ENCODE data around the gene CNNM2.

Gene CNNM2

GRCh38 chr10:103045961-103046360, 127.9 kb downstream of the CNNM2 start:
- no peaks in the 10 kb centered on the region for H3F3A ChIP-seq (ENCODE audit: low read depth)
- no peaks in the 10 kb centered on the region for H3K9me3 ChIP-seq (ENCODE audit: insufficient read depth, low read depth, low read length)
- H3K9me2 ChIP-seq (replicated peaks; ENCODE audit: low read depth, low read length): no peaks in the 10 kb centered on the region
- H4K20me1 ChIP-seq (ENCODE audit: insufficient read depth, low read length, poor library complexity, severe bottlenecking): no peaks in the 10 kb centered on the region
- H2AFZ ChIP-seq (ENCODE audit: low read length): no peak overlapping the region
- no peak overlapping the region for H3K4me3 ChIP-seq (ENCODE audit: low read length, poor library complexity, severe bottlenecking)
- no peaks in the 10 kb centered on the region for H3K36me3 ChIP-seq (ENCODE audit: insufficient read depth, low read length)
- H3K4me1 ChIP-seq (ENCODE audit: insufficient read depth, low read length, poor library complexity, severe bottlenecking): no peaks in the 10 kb centered on the region
- H3K9ac ChIP-seq (ENCODE audit: low read depth, low read length, poor library complexity, severe bottlenecking): no peak overlapping the region
- H3K4me2 ChIP-seq (ENCODE audit: low read depth, low read length, poor library complexity, severe bottlenecking): no peak overlapping the region
- no peaks in the 10 kb centered on the region for H3K79me2 ChIP-seq (ENCODE audit: insufficient read depth, low read length)
- no peak for TF ChIP-seq EZH2phosphoT487 (IDR thresholded peaks at IDR 0.05; ENCODE audit: borderline replicate concordance)
- no peak for TF ChIP-seq CTCF (conservative IDR thresholded peaks at IDR 0.05; ENCODE audit: low read length)
- no peaks in the 10 kb centered on the region for H3K27me3 ChIP-seq (ENCODE audit: insufficient read depth, low read length, poor library complexity, severe bottlenecking)

GRCh38 chr10:103047381-103047780, 129.3 kb downstream of the CNNM2 start:
- TF ChIP-seq CTCF (conservative IDR thresholded peaks at IDR 0.05; ENCODE audit: low read length) (no peak), EZH2phosphoT487 (IDR thresholded peaks at IDR 0.05; ENCODE audit: borderline replicate concordance) (no peak)
- Histone ChIP-seq H3K4me3 (ENCODE audit: low read length, poor library complexity, severe bottlenecking) (no peak overlapping the region), H3K4me2 (ENCODE audit: low read depth, low read length, poor library complexity, severe bottlenecking) (no peak overlapping the region), H4K20me1 (ENCODE audit: insufficient read depth, low read length, poor library complexity, severe bottlenecking) (no peaks in the 10 kb centered on the region), H3K9me2 (replicated peaks; ENCODE audit: low read depth, low read length) (no peaks in the 10 kb centered on the region), H3K36me3 (ENCODE audit: insufficient read depth, low read length) (no peaks in the 10 kb centered on the region), H3K4me1 (ENCODE audit: insufficient read depth, low read length, poor library complexity, severe bottlenecking) (no peaks in the 10 kb centered on the region), H3K9ac (ENCODE audit: low read depth, low read length, poor library complexity, severe bottlenecking) (no peak overlapping the region), H3K9me3 (ENCODE audit: insufficient read depth, low read depth, low read length) (no peaks in the 10 kb centered on the region), H3F3A (ENCODE audit: low read depth) (no peaks in the 10 kb centered on the region), H3K79me2 (ENCODE audit: insufficient read depth, low read length) (no peaks in the 10 kb centered on the region), H2AFZ (ENCODE audit: low read length) (no peak overlapping the region), H3K27me3 (ENCODE audit: insufficient read depth, low read length, poor library complexity, severe bottlenecking) (no peaks in the 10 kb centered on the region)

GRCh38 chr10:103049237-103049636, 131.1 kb downstream of the CNNM2 start:
- no peaks in the 10 kb centered on the region for H4K20me1 ChIP-seq (ENCODE audit: insufficient read depth, low read length, poor library complexity, severe bottlenecking)
- H3K79me2 ChIP-seq (ENCODE audit: insufficient read depth, low read length): no peaks in the 10 kb centered on the region
- no peaks in the 10 kb centered on the region for H3K36me3 ChIP-seq (ENCODE audit: insufficient read depth, low read length)
- no peak overlapping the region for H3K4me3 ChIP-seq (ENCODE audit: low read length, poor library complexity, severe bottlenecking)
- TF ChIP-seq EZH2phosphoT487 (IDR thresholded peaks at IDR 0.05; ENCODE audit: borderline replicate concordance) (no peak), CTCF (conservative IDR thresholded peaks at IDR 0.05; ENCODE audit: low read length) (no peak)
- peaks cover 11% of the 10 kb centered on the region for H3K4me1 ChIP-seq (ENCODE audit: insufficient read depth, low read length, poor library complexity, severe bottlenecking)
- H3K9me2 ChIP-seq (replicated peaks; ENCODE audit: low read depth, low read length): no peaks in the 10 kb centered on the region
- no peak overlapping the region for H2AFZ ChIP-seq (ENCODE audit: low read length)
- H3K9ac ChIP-seq (ENCODE audit: low read depth, low read length, poor library complexity, severe bottlenecking): no peak overlapping the region
- no peaks in the 10 kb centered on the region for H3K27me3 ChIP-seq (ENCODE audit: insufficient read depth, low read length, poor library complexity, severe bottlenecking)
- H3F3A ChIP-seq (ENCODE audit: low read depth): no peaks in the 10 kb centered on the region
- no peaks in the 10 kb centered on the region for H3K9me3 ChIP-seq (ENCODE audit: insufficient read depth, low read depth, low read length)
- H3K4me2 ChIP-seq (ENCODE audit: low read depth, low read length, poor library complexity, severe bottlenecking): no peak overlapping the region
